MM.1S (cell line): ENCODE data around the gene DOK4.

ENCODE experiments used
- DNase-seq: peaks from one replicate; pipeline ENCODE4 v3.0.0-alpha.2; 2015
- H2AFZ ChIP-seq: fragments of 300-600 bp; sonication (generic); 2 replicates; pipeline ENCODE4 v1.6.0; 2016; ENCODE audit warnings: antibody characterized with exemption, low read length
- H3F3A ChIP-seq: fragments of 300-600 bp; sonication (generic); 2 replicates; pipeline ENCODE4 v1.6.1; 2016; ENCODE audit warnings: mild to moderate bottlenecking, antibody characterized with exemption, low read length, moderate library complexity, mixed read lengths; ENCODE audit not compliant: insufficient read depth
- H3K27ac ChIP-seq: fragments of 300-600 bp; sonication (generic); 2 replicates; pipeline ENCODE4 v1.5.1; 2016; ENCODE audit warnings: mild to moderate bottlenecking, low read length
- H3K27me3 ChIP-seq: fragments of 300-600 bp; sonication (generic); replicated peaks from 2 replicates; pipeline ENCODE4 v1.6.0; 2016; ENCODE audit warnings: low read length; ENCODE audit not compliant: insufficient read depth
- H3K36me3 ChIP-seq: fragments of 300-600 bp; sonication (generic); replicated peaks from 2 replicates; pipeline ENCODE4 v1.6.1; 2016; ENCODE audit warnings: mild to moderate bottlenecking, low read length, mixed read lengths; ENCODE audit not compliant: insufficient read depth
- H3K4me1 ChIP-seq: fragments of 300-600 bp; sonication (generic); 2 replicates; pipeline ENCODE4 v1.6.1; 2016; ENCODE audit warnings: low read length, mixed read lengths
- H3K4me2 ChIP-seq: fragments of 300-600 bp; sonication (generic); 2 replicates; pipeline ENCODE4 v1.6.0; 2016; ENCODE audit warnings: low read depth, low read length
- H3K4me3 ChIP-seq: fragments of 300-600 bp; sonication (generic); 2 replicates; pipeline ENCODE4 v1.5.1; 2016; ENCODE audit warnings: low read length, mixed read lengths
- H3K79me2 ChIP-seq: fragments of 300-600 bp; sonication (generic); 2 replicates; pipeline ENCODE4 v1.6.1; 2016; ENCODE audit warnings: mixed run types, low read length, mixed read lengths
- H3K9ac ChIP-seq: fragments of 300-600 bp; sonication (generic); 2 replicates; pipeline ENCODE4 v1.6.1; 2016; ENCODE audit warnings: low read length, mixed read lengths
- H3K9me2 ChIP-seq: fragments of 300-600 bp; sonication (generic); replicated peaks from 2 replicates; pipeline ENCODE4 v1.6.1; 2016; ENCODE audit warnings: mild to moderate bottlenecking, low read length, mixed read lengths; ENCODE audit not compliant: insufficient read depth
- H3K9me3 ChIP-seq: fragments of 300-600 bp; sonication (generic); replicated peaks from 2 replicates; pipeline ENCODE4 v1.6.1; 2016; ENCODE audit warnings: mild to moderate bottlenecking, low read length, mixed read lengths; ENCODE audit not compliant: insufficient read depth
- H4K20me1 ChIP-seq: fragments of 300-600 bp; sonication (generic); 2 replicates; pipeline ENCODE4 v1.6.1; 2016; ENCODE audit warnings: mild to moderate bottlenecking, low read length, moderate library complexity, mixed read lengths; ENCODE audit not compliant: insufficient read depth
- EZH2 ChIP-seq: fragments of 300-600 bp; sonication (generic); optimal IDR thresholded peaks from 2 replicates; pipeline ENCODE3; 2017; ENCODE audit warnings: low read depth, mild to moderate bottlenecking, antibody characterized with exemption, low read length, mixed read lengths
- EZH2phosphoT487 ChIP-seq: fragments of 300-600 bp; sonication (generic); IDR thresholded peaks from 2 replicates; pipeline ENCODE4 v1.6.1; 2018; ENCODE audit warnings: antibody characterized with exemption, low read length
- TF ChIP-seq, protein P1 (sequence below): fragments of 300-600 bp; sonication (generic); IDR thresholded peaks from 2 replicates; pipeline ENCODE4 v1.5.1; 2016; ENCODE audit warnings: antibody characterized with exemption, low read length, mixed read lengths

The DOK4 gene

DNA sequence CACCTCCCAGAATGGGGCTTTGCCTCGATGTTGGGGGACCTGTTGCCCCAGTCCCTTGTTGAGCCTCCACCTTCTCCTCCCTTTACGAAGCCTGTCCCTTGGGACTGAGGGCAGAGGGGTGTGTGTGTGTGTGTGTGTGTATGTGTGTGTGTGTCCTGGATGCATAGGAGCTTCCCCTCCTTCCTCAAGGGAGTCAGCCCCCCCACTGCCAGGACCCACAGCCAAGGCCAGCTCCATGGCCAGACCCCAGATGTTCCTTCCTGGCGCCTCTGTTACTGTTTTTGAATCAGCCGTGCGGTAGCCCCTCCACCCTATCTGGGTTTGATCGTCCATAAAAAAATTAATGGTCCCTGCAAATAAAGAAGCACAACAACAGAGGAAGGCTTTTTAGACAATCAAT lies 17.7 kb upstream of the DOK4 start:
- H3F3A ChIP-seq: no peaks in the 10 kb centered on the region
- H3K9me3 ChIP-seq: no peaks in the 10 kb centered on the region
- no peaks in the 10 kb centered on the region for H3K36me3 ChIP-seq
- H4K20me1 ChIP-seq: no peaks in the 10 kb centered on the region
- no peak overlapping the region for H3K9ac ChIP-seq
- H2AFZ ChIP-seq: no peak overlapping the region
- no peak overlapping the region for H3K27ac ChIP-seq
- no peak overlapping the region for H3K4me3 ChIP-seq
- H3K9me2 ChIP-seq: no peaks in the 10 kb centered on the region
- no peaks in the 10 kb centered on the region for H3K4me1 ChIP-seq
- H3K27me3 ChIP-seq: 0 out of 2 replicates have a peak, but pooled peaks cover 5% of the 10 kb centered on the region
- H3K4me2 ChIP-seq: no peak overlapping the region
- DNase-seq: no peak
- no peaks in the 10 kb centered on the region for H3K79me2 ChIP-seq
- TF ChIP-seq EZH2phosphoT487 (no peak), EZH2 (no peak)
- TF ChIP-seq, protein P1, sequence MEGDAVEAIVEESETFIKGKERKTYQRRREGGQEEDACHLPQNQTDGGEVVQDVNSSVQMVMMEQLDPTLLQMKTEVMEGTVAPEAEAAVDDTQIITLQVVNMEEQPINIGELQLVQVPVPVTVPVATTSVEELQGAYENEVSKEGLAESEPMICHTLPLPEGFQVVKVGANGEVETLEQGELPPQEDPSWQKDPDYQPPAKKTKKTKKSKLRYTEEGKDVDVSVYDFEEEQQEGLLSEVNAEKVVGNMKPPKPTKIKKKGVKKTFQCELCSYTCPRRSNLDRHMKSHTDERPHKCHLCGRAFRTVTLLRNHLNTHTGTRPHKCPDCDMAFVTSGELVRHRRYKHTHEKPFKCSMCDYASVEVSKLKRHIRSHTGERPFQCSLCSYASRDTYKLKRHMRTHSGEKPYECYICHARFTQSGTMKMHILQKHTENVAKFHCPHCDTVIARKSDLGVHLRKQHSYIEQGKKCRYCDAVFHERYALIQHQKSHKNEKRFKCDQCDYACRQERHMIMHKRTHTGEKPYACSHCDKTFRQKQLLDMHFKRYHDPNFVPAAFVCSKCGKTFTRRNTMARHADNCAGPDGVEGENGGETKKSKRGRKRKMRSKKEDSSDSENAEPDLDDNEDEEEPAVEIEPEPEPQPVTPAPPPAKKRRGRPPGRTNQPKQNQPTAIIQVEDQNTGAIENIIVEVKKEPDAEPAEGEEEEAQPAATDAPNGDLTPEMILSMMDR: no peak

DNA sequence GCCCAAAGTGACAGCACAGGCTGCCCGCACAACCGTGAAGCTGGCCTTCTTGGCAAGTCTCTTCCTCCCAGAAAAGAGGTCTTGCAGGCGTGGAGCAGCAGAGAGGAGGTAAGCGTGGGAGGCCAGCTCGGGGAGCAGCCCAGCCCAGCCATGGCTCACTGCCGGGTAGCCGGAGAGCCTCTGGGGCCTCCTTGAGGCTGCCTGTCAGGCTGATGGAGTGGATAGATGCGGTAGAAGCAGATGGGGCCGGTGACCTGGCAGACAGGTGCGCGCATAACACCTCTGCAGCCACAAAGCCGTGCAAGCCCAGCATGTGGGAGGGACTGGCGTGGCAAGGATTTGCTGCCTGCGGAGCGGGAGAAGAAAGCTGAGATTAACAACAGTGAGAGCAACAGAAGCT lies 17.1 kb upstream of the DOK4 start:
- Histone ChIP-seq H3F3A (no peaks in the 10 kb centered on the region), H3K36me3 (no peaks in the 10 kb centered on the region), H3K9ac (no peak overlapping the region), H3K4me1 (no peaks in the 10 kb centered on the region), H3K9me2 (no peaks in the 10 kb centered on the region), H3K27me3 (0 out of 2 replicates have a peak, but pooled peaks cover 5% of the 10 kb centered on the region), H2AFZ (no peak overlapping the region), H3K4me3 (no peak overlapping the region), H3K79me2 (no peaks in the 10 kb centered on the region), H4K20me1 (no peaks in the 10 kb centered on the region), H3K27ac (no peak overlapping the region), H3K4me2 (no peak overlapping the region), H3K9me3 (no peaks in the 10 kb centered on the region)
- DNase-seq: no peak
- no peak for TF ChIP-seq EZH2

DNA sequence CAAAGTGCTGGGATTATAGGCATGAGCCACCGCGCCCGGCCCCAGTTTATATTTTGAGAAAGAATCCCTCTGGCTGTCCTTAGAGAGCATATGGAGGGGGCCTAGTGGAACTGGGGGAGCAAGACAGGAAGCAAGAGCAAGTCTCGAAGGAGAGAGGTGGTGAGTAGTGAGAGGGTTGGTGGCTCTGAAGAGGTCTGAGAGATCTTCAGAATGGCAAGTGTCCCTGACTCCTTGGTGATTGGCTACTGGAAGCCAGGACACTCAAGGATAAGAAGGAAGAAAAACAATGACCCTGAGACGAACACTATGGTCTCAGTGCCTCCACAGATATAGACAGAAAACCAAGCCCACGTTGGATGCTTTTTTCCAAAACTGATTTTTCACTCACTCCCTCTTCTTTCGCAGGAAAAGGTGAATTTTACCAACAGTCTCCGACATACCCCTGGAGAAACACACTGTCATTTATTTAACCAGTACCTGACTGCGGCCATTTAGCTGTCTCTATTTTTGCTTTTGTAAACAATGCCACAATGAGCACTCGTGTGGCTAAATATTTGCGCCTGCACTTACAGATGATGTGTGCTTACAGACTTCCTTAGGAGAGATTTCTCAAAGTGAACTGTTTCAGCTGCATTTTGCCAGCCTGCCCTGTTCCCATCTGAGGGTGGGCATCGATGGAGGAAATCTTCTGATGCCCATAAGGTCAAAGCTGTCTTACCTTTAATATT lies 15.9 kb upstream of the DOK4 start:
- H3F3A ChIP-seq: no peaks in the 10 kb centered on the region
- no peaks in the 10 kb centered on the region for H4K20me1 ChIP-seq
- no peaks in the 10 kb centered on the region for H3K79me2 ChIP-seq
- H3K9ac ChIP-seq: no peak overlapping the region
- H2AFZ ChIP-seq: no peak overlapping the region
- H3K4me1 ChIP-seq: no peaks in the 10 kb centered on the region
- H3K27ac ChIP-seq: no peak overlapping the region
- H3K27me3 ChIP-seq: 0 out of 2 replicates have a peak, but pooled peaks cover 5% of the 10 kb centered on the region
- no peaks in the 10 kb centered on the region for H3K9me3 ChIP-seq
- H3K4me3 ChIP-seq: no peak overlapping the region
- H3K36me3 ChIP-seq: no peaks in the 10 kb centered on the region
- DNase-seq: no peak
- no peak overlapping the region for H3K4me2 ChIP-seq
- TF ChIP-seq, protein P1: no peak
- TF ChIP-seq EZH2phosphoT487 (no peak), EZH2 (no peak)
- no peaks in the 10 kb centered on the region for H3K9me2 ChIP-seq

DNA sequence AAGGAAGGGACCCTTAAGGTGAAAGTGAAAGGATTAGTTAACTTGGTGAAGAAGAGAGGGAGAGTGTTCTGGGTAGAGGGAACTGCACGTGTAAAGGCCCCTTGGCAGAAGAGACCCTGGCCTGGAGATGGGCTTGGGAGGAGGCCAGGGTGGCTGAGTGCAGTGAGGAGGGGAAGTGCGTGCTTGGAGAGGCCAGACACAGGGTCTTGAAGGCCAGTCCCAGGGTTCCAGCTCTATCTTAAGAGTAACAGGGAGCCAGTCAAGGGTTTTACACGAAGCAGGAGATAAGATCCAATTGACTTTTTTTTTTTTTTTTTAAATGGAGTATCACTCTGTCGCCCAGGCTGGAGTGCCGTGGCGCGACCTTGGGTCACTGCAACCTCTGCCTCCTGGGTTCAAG lies 15.2 kb upstream of the DOK4 start:
- Histone ChIP-seq H3K4me1 (no peaks in the 10 kb centered on the region), H3K4me3 (no peak overlapping the region), H4K20me1 (no peaks in the 10 kb centered on the region), H3K27me3 (0 out of 2 replicates have a peak, but pooled peaks cover 2% of the 10 kb centered on the region), H3F3A (no peaks in the 10 kb centered on the region), H2AFZ (no peak overlapping the region), H3K36me3 (no peaks in the 10 kb centered on the region), H3K79me2 (no peaks in the 10 kb centered on the region), H3K9ac (no peak overlapping the region), H3K9me2 (no peaks in the 10 kb centered on the region), H3K4me2 (no peak overlapping the region), H3K27ac (no peak overlapping the region), H3K9me3 (no peaks in the 10 kb centered on the region)
- TF ChIP-seq EZH2: no peak
- no peak for TF ChIP-seq EZH2phosphoT487
- TF ChIP-seq, protein P1: no peak
- DNase-seq: no peak
